Measurements from ENCODE around the gene E2F8.

GRCh38 chr11:19243613-19244012 lies 2.9 kb upstream of the E2F8 start:
- TF ChIP-seq CTCF (IDR thresholded peaks at IDR 0.05; ENCODE audit: low read depth, low read length, poor library complexity, severe bottlenecking) (no peak), EZH2phosphoT487 (IDR thresholded peaks at IDR 0.05; ENCODE audit: borderline replicate concordance, low read length) (no peak)
